Measurements from ENCODE around the gene MAGEB17. TPM values are rescaled to one million over a fixed set of nuclear protein-coding genes. Genes with fewer than 3 reads are reported as not detected.

MAGEB17 gene
- total RNA-seq, 4 donors from 2014 or later = 1.6 TPM; not detected in 3

DNA sequence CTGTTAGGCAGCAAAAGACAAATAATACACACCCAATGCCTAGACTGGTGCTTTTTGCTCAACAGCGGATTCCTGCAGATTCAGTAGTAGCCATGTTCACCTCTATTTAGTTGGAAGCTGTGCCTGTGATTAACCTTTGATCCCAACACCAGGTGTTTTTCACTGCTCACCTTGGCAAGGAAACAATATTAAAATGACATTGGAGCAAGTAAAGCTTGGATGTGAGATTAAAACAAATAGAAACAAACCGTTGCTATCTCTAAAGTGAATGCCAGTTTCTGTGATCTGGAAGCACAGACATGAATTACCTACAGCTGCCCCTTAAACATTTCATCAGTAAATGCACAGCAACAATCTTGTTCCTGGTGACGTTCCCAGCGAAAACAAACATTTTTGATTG is 35.7 kb downstream of the MAGEB17 start:
- 54% methylated on average over 4 of the region's 4 CpGs; no CpG with 5 or more reads in 1 of the 2 donors for WGBS, 2 donors (ENCODE audit: low coverage in 1 of 2)
- Histone ChIP-seq H3K9me3 (no peaks in the 10 kb centered on the region), H3K36me3 (no peaks in the 10 kb centered on the region), H3K27me3 (no peaks in the 10 kb centered on the region), H3K4me1 (no peaks in the 10 kb centered on the region), H3K27ac (no peak overlapping the region), H3K4me3 (no peak overlapping the region)
- in situ Hi-C loops (cut with MboI; ENCODE audit: low pct_ligation_motif_present in 1 of 4, low pct_unique_long_range_greater_than_20kb in 1 of 4, low sequenced_read_pairs in 3 of 4) = no loop called here
- DNase-seq = no peak
- TF ChIP-seq POLR2A (IDR thresholded peaks at IDR 0.05) (no peak), POLR2AphosphoS5 (IDR thresholded peaks at IDR 0.05) (no peak), EP300 (IDR thresholded peaks at IDR 0.05; ENCODE audit: low read depth) (no peak)
- TF ChIP-seq, protein P1, sequence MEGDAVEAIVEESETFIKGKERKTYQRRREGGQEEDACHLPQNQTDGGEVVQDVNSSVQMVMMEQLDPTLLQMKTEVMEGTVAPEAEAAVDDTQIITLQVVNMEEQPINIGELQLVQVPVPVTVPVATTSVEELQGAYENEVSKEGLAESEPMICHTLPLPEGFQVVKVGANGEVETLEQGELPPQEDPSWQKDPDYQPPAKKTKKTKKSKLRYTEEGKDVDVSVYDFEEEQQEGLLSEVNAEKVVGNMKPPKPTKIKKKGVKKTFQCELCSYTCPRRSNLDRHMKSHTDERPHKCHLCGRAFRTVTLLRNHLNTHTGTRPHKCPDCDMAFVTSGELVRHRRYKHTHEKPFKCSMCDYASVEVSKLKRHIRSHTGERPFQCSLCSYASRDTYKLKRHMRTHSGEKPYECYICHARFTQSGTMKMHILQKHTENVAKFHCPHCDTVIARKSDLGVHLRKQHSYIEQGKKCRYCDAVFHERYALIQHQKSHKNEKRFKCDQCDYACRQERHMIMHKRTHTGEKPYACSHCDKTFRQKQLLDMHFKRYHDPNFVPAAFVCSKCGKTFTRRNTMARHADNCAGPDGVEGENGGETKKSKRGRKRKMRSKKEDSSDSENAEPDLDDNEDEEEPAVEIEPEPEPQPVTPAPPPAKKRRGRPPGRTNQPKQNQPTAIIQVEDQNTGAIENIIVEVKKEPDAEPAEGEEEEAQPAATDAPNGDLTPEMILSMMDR (IDR thresholded peaks at IDR 0.05) = no peak
- intact Hi-C loops (cut with DNase I; ENCODE audit: low total_unique reads) = no loop called here

DNA sequence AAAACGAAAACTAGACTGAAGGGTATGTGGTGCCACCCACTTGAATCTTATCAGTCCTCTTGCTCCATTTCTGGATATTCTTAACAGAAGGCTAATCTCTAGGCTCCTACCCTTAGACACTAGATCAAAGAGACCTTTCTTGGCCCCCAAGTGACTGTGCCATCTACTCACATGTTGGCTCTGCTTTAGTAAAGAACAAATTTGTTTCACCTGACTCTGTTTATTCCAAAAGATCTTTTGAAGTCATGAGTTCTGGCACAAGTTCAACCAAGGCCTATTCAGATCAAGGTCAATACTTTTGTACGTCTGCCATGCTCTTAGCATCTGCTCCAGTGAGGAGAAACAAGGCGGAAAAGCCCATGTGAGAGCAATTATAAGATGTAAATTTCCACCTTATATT is 37.3 kb downstream of the MAGEB17 start:
- TF ChIP-seq EP300 (IDR thresholded peaks at IDR 0.05; ENCODE audit: low read depth) (no peak), POLR2AphosphoS5 (IDR thresholded peaks at IDR 0.05) (no peak), POLR2A (IDR thresholded peaks at IDR 0.05) (no peak)
- TF ChIP-seq, protein P1 (IDR thresholded peaks at IDR 0.05) = no peak
- Histone ChIP-seq H3K4me3 (no peak overlapping the region), H3K4me1 (no peaks in the 10 kb centered on the region), H3K27me3 (no peaks in the 10 kb centered on the region), H3K9me3 (no peaks in the 10 kb centered on the region), H3K27ac (no peak overlapping the region), H3K36me3 (no peaks in the 10 kb centered on the region)
- no peak for DNase-seq
- intact Hi-C loops (cut with DNase I; ENCODE audit: low total_unique reads) = no loop called here
- WGBS, 2 donors (ENCODE audit: low coverage in 1 of 2) = 62 to 83% methylated on average over 1 to 3 of the region's 3 CpGs
- in situ Hi-C loops (cut with MboI; ENCODE audit: low pct_ligation_motif_present in 1 of 4, low pct_unique_long_range_greater_than_20kb in 1 of 4, low sequenced_read_pairs in 3 of 4) = no loop called here

DNA sequence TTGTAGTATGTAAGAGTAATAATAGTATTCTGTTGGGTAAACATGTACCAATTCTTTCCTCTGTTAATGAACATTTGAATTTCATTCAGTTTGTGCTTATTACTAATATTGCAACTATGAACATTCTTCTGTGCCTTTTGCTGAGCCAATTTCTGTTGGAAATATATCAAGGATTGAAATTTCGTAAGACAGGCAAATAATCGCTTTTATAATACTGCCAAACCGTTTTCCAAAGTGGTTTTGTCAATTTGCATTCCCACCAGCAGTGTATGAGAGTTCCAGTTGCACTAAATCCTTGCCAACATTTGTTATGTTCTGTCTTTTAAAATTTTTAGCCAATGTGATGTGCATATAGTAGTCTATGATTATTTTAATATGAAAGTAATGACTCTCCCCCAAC is 38.6 kb downstream of the MAGEB17 start:
- no peak overlapping the region for H3K27ac ChIP-seq
- intact Hi-C loops (cut with DNase I; ENCODE audit: low total_unique reads) = no loop called here
- TF ChIP-seq POLR2AphosphoS5 (IDR thresholded peaks at IDR 0.05) (no peak), POLR2A (IDR thresholded peaks at IDR 0.05) (no peak), EP300 (IDR thresholded peaks at IDR 0.05; ENCODE audit: low read depth) (no peak)
- TF ChIP-seq, protein P1 (IDR thresholded peaks at IDR 0.05) = no peak
- in situ Hi-C loops (cut with MboI; ENCODE audit: low pct_ligation_motif_present in 1 of 4, low pct_unique_long_range_greater_than_20kb in 1 of 4, low sequenced_read_pairs in 3 of 4) = no loop called here
- no peaks in the 10 kb centered on the region for H3K36me3 ChIP-seq
- no peaks in the 10 kb centered on the region for H3K9me3 ChIP-seq
- WGBS, 2 donors (ENCODE audit: low coverage in 1 of 2) = 59 to 69% methylated on average over 3 of the region's 3 CpGs
- H3K4me1 ChIP-seq = no peaks in the 10 kb centered on the region
- no peak overlapping the region for H3K4me3 ChIP-seq
- H3K27me3 ChIP-seq = no peaks in the 10 kb centered on the region
- no peak for DNase-seq

DNA sequence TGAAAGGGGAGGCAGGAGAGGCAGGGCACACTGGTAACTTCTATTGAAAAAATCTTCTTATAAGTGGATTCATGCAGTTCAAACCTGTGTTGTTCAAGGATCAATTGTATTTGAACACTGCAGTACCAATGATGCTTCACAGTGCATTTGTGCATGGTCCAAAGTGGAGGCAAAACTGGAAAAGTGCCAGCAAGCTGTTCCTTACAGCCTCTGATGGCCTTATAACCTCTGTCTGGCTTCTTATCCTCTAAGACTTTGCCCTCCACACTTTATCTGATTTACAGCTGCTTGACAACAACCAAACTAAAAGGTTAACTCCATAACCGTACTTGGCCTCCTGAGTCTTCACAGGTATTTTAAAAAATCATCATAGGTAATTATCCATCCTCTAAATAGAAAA is 40.4 kb downstream of the MAGEB17 start:
- no peak for TF ChIP-seq POLR2AphosphoS5 (IDR thresholded peaks at IDR 0.05)
- no peak for TF ChIP-seq EP300 (IDR thresholded peaks at IDR 0.05; ENCODE audit: low read depth)
- H3K27me3 ChIP-seq = no peaks in the 10 kb centered on the region
- in situ Hi-C loops (cut with MboI; ENCODE audit: low pct_ligation_motif_present in 1 of 4, low pct_unique_long_range_greater_than_20kb in 1 of 4, low sequenced_read_pairs in 3 of 4) = no loop called here
- intact Hi-C loops (cut with DNase I; ENCODE audit: low total_unique reads) = no loop called here
- no peaks in the 10 kb centered on the region for H3K36me3 ChIP-seq
- 54% methylated on average over 1 of the region's 1 CpG; no CpG with 5 or more reads in 1 of the 2 donors for WGBS, 2 donors (ENCODE audit: low coverage in 1 of 2)
- no peaks in the 10 kb centered on the region for H3K4me1 ChIP-seq
- H3K9me3 ChIP-seq = no peaks in the 10 kb centered on the region
- DNase-seq = no peak
- H3K4me3 ChIP-seq = no peak overlapping the region
- no peak overlapping the region for H3K27ac ChIP-seq

DNA sequence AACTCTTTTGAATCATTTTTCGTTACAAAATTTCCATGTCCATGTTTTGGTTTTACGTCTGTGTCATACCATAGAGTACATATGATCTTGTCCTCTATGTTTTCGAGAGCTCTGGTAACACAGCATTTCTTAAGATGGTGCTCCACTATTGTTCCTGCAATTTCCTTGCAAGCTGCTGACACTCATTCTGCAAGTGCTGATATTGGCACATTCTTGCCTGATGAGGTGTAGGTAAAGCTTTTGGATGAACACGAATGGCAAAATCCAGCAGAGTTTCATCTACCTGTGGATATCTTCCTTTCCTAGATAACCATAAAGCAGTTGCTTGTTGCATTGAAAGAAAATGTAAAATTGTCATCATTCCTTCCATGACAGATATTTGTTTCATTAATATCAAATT is 41.3 kb downstream of the MAGEB17 start:
- DNase-seq = no peak
- 79 to 100% methylated on average over 2 to 4 of the region's 4 CpGs for WGBS, 2 donors (ENCODE audit: low coverage in 1 of 2)
- in situ Hi-C loops (cut with MboI; ENCODE audit: low pct_ligation_motif_present in 1 of 4, low pct_unique_long_range_greater_than_20kb in 1 of 4, low sequenced_read_pairs in 3 of 4) (no loop called here), intact Hi-C loops (cut with DNase I; ENCODE audit: low total_unique reads) (no loop called here)
- Histone ChIP-seq H3K27ac (no peak overlapping the region), H3K4me3 (no peak overlapping the region), H3K9me3 (no peaks in the 10 kb centered on the region), H3K4me1 (no peaks in the 10 kb centered on the region), H3K36me3 (no peaks in the 10 kb centered on the region), H3K27me3 (no peaks in the 10 kb centered on the region)
- TF ChIP-seq POLR2A (IDR thresholded peaks at IDR 0.05) (no peak), POLR2AphosphoS5 (IDR thresholded peaks at IDR 0.05) (no peak), EP300 (IDR thresholded peaks at IDR 0.05; ENCODE audit: low read depth) (no peak)
- TF ChIP-seq, protein P1 (IDR thresholded peaks at IDR 0.05) = no peak

All from transverse colon (tissue), 4 donors.